SK-N-MC (cell line): ENCODE data around the gene CAPN12.
"Not testable (repeated sequence)": the region's sequence is repeated elsewhere in the genome, so short reads cannot be mapped to it uniquely, and the experiment has no call there.

Source experiments
- DNase-seq: peaks from one replicate; pipeline ENCODE4 v3.0.0-alpha.2; 2011; ENCODE audit warnings: low read depth, low spot score
- H3K27ac ChIP-seq: fragments of 200-600 bp; sonication (generic); 2 replicates; pipeline ENCODE4 v1.5.1; 2016; ENCODE audit warnings: mixed run types
- H3K36me3 ChIP-seq: fragments of 200-600 bp; sonication (generic); 2 replicates; pipeline ENCODE4 v1.6.1; 2017; ENCODE audit warnings: antibody characterized with exemption, low read length, mixed read lengths; ENCODE audit not compliant: insufficient read depth
- H3K4me3 ChIP-seq: fragments of 200-600 bp; sonication (generic); 2 replicates; pipeline ENCODE4 v1.5.1; 2016
- H3K9ac ChIP-seq: fragments of 200-600 bp; sonication (generic); 2 replicates; pipeline ENCODE4 v1.8.0; 2017; ENCODE audit warnings: mixed run types, mixed read lengths; ENCODE audit not compliant: insufficient read length
- H3K9me3 ChIP-seq: fragments of 200-600 bp; sonication (generic); 2 replicates; pipeline ENCODE4 v1.6.1; 2017; ENCODE audit warnings: low read depth, mild to moderate bottlenecking, antibody characterized with exemption, low read length, moderate library complexity, mixed read lengths
- EZH2 ChIP-seq: fragments of 200-600 bp; sonication (generic); IDR thresholded peaks from one replicate; pipeline ENCODE4 v1.6.1; 2017; ENCODE audit warnings: antibody characterized with exemption
- FOXP2 ChIP-seq: optimal IDR thresholded peaks from 2 replicates; pipeline ENCODE3; 2011; ENCODE audit warnings: mild to moderate bottlenecking, moderate library complexity; ENCODE audit not compliant: insufficient read depth; ENCODE audit errors: extremely low read length, control extremely low read depth
- POLR2AphosphoS5 ChIP-seq: IDR thresholded peaks from 2 replicates; pipeline ENCODE4 v1.6.1; 2012; ENCODE audit warnings: mild to moderate bottlenecking, low read depth, low read length, borderline replicate concordance

The CAPN12 gene

DNA sequence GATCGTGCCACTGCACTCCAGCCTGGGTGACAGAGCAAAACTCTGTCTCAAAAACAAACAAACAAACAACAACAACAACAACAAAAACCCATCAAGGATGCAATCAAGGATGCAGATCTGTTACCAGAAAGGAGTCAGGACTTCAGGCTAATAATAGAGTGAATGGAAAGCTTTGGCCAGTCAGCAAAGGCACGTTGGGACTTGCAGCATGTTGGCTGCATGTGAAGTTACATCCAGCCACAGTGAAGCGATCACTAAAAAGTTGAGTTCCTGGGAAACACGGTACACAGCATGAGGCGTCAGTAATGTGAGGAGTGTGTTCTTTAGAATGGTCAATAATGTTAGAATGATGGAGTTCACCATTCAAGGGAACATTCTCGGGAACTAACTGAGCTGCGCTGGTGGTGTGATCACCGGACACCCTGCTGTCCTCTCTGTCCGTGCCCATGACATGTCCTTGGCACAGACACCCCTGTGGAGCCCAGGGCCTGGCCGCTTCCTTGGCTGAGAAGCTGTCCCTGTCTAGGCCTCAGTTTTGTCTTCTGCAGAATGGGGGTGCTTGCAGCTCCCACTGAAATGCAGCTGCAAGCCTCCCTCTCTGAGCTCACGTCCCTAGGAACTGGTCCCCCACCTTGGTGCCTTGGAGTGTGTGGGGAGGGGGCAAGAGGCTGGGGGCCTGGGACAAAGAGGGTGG, 42.4 kb upstream of the CAPN12 start:
- no peak for DNase-seq

DNA sequence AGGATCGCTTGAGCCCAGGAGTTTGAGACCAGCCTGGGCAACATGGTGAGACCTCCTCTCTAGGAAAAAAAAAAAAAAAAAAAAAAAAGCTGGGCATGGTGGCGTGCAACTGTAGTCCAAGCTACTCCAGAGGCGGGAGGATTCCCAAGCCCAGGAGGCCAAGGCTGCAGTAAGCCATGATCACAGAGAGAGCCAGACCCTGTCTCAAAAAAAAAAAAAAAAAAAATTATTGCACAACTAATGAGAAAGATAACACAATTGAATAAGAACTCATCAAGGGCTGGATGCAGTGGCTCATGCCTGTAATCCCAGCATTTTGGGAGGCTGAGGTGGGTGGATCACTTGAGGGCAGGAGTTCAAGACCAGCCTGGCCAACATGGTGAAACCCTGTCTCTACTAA, 41.8 kb upstream of the CAPN12 start:
- H3K4me3 ChIP-seq, H3K9ac ChIP-seq, H3K27ac ChIP-seq, H3K9me3 ChIP-seq, DNase-seq, H3K36me3 ChIP-seq: not testable (repeated sequence)

More for the DNA sequence above, 42.4 kb upstream of the CAPN12 start:
- Histone ChIP-seq H3K4me3 (no peak overlapping the region), H3K9ac (no peak overlapping the region), H3K36me3 (no peaks in the 10 kb centered on the region), H3K27ac (no peak overlapping the region), H3K9me3 (no peaks in the 10 kb centered on the region)
- no peak for TF ChIP-seq POLR2AphosphoS5
- TF ChIP-seq FOXP2, result no peak
- TF ChIP-seq EZH2, result no peak

DNA sequence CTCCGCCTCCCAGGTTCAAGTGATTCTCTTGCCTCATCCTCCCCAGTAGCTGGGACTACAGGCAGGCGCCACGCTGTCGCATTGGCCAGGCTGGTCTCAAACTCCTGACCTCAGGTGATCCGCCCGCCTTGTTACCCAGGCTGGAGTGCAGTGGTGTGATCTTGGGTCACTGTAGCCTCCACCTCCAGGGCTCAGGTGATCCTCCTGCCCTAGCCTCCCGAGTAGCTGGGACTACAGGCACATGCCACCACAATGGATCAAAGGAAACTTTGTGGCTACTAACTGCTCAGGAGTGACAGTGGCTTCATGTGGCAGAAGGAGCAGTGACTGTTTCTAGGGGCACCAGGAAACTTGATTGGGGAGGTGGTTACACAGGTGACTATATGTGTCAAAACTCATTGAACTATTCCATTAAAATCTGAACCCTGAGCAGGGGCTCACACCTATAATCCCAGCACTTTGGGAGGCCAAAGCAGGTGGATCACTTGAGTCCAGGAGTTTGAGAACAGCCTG, 41.0 kb upstream of the CAPN12 start:
- H3K4me3 ChIP-seq, result no peak overlapping the region
- DNase-seq, result no peak
- TF ChIP-seq FOXP2 (no peak), EZH2 (no peak), POLR2AphosphoS5 (no peak)
- no peaks in the 10 kb centered on the region for H3K9me3 ChIP-seq
- no peaks in the 10 kb centered on the region for H3K36me3 ChIP-seq
- H3K9ac ChIP-seq, result no peak overlapping the region
- no peak overlapping the region for H3K27ac ChIP-seq

DNA sequence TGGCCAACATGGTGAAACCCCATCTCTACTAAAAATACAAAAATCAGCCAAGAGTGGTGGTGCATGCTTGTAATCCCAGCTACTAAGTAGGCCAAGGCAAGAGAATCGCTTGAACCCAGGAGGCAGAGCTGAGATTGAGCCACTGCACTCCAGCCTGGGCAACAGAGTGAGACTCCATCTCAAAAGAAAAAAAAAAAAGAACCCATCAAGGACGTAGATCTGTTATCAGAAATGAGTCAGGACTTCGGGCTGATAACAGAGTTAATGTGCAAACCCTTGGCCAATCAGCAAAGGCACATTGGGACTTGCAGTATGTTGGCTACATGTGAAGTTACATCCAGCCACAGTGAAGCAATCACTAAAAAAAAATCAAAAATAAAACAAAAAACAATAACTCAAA, 40.0 kb upstream of the CAPN12 start:
- no peak overlapping the region for H3K9ac ChIP-seq
- no peaks in the 10 kb centered on the region for H3K9me3 ChIP-seq
- H3K4me3 ChIP-seq, result no peak overlapping the region
- no peaks in the 10 kb centered on the region for H3K36me3 ChIP-seq
- no peak overlapping the region for H3K27ac ChIP-seq
- TF ChIP-seq POLR2AphosphoS5 (no peak), EZH2 (no peak), FOXP2 (no peak)
- no peak for DNase-seq

DNA sequence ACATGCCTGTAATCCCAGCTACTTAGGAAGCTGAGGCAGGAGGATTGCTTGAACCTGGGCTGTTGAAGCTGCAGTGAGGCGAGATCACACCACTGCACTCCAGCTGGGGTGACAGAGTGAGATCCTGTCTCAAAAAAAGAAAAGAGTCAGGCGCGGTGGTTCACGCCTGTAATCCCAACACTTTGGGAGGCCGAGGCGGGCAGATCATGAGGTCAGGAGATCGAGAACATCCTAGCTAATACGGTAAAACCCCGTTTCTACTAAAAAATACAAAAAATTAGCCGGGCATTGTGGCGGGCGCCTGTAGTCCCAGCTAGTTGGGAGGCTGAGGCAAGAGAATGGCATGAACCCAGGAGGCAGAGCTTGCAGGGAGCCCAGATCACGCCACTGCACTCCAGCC, 37.9 kb upstream of the CAPN12 start:
- not testable (repeated sequence) for H3K27ac ChIP-seq, H3K9me3 ChIP-seq, H3K36me3 ChIP-seq, H3K4me3 ChIP-seq, DNase-seq, H3K9ac ChIP-seq

DNA sequence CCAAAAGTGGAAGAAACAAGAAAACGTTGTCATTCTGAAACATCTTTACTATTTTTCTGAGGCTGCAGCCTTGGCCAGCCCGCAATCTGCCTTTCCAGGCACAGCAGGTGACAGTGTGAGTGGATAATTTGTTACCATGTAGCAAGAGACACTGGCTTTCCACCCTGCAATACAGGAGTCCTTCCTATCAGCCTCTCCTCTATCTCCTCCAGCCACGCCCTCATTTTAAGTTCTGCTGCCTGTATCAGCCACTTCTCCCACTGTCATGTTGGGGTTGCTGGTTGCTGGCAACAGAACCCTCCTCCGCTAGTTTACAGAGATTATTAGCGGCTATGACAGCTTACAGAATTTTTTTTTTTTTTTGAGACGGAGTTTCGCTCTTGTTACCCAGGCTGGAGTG, 36.8 kb upstream of the CAPN12 start:
- H3K4me3 ChIP-seq, result no peak overlapping the region

DNA sequence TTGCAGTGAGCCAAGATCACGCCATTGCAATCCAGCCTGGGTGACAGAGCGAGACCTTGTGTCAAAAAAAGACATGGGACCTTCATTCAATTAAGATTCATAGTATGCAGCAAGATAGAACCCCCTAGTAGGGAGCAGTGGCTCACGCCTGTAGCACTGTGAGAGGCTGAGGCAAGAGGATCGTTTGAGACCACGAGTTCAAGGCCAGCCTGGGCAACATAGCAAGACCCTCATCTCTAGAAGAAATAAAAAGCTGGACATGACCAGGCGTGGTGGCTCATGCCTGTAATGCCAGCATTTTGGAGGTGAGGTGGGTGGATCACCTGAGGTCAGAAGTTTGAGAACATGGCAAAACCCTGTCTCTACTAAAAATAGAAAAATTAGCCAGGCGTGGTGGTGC, 36.2 kb upstream of the CAPN12 start:
- H3K36me3 ChIP-seq, result no peaks in the 10 kb centered on the region
- H3K9ac ChIP-seq, result no peak overlapping the region
- no peak for TF ChIP-seq POLR2AphosphoS5
- no peak for TF ChIP-seq FOXP2
- TF ChIP-seq EZH2, result no peak
- H3K4me3 ChIP-seq, result no peak overlapping the region
- no peaks in the 10 kb centered on the region for H3K9me3 ChIP-seq
- DNase-seq, result no peak
- no peak overlapping the region for H3K27ac ChIP-seq

More for the DNA sequence above, 36.8 kb upstream of the CAPN12 start:
- Histone ChIP-seq H3K27ac (no peak overlapping the region), H3K9me3 (no peaks in the 10 kb centered on the region), H3K36me3 (no peaks in the 10 kb centered on the region), H3K9ac (no peak overlapping the region)
- no peak for DNase-seq
- TF ChIP-seq FOXP2 (no peak), EZH2 (no peak), POLR2AphosphoS5 (no peak)

DNA sequence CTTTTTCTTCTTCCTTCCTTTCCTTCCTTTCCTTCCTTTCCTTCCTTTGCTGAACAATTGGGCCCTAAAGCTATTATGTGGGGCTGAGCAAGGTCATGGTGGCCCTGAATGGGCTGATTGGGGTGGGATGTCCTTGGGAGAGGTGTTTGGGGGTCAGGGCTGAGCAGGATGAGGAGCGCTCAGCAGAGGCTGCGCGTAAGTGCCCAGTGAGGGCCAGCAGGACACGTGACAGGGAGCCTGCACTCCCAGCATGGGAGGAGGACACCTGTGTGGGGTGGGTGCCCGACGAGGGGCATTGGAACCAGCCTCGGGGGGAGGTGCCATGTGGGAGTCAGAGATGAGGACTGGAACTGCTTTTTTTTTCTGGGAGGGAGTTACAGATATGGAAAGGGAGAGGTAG, 34.5 kb upstream of the CAPN12 start:
- H3K36me3 ChIP-seq, result no peaks in the 10 kb centered on the region
- no peak overlapping the region for H3K4me3 ChIP-seq
- no peak overlapping the region for H3K27ac ChIP-seq
- TF ChIP-seq FOXP2 (no peak), EZH2 (no peak), POLR2AphosphoS5 (no peak)
- DNase-seq, result no peak
- no peaks in the 10 kb centered on the region for H3K9me3 ChIP-seq
- H3K9ac ChIP-seq, result no peak overlapping the region

DNA sequence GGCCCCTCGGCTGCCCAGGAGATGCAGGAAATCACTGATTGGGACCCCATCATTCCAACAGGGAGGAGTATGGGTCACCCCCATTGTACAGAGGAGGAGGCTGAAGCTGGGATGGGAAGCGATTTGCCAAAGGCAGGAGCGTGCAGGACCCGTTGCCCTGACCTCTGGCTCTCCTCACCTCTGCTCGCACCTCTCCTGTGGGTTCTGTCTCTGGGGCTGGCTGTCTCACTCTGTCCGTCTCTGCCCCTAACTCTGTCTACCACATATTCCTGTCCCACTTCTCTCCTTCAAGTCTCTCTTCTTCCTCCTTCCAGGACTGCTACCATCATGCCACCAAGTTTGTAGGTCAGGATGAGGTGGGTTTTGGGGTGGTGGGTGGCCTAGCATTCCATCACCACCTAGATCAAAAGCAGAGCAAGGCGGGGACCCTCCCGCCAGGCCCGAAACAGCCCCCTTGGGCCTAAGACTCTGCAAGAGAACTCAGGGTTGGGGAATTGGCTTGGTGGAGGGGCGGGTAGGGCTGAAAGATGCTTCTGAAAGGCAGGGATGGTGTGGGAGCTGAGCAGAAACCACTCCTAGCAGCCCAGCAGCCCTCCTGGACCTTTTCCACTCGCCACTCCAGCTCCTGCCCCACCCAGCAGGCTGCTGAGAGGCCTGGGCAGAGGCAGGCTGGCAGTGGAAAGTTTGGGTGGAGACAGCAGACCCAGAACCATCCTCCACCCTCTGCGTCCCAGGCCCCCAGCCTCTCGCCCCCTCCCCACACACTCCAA, 30.1 kb upstream of the CAPN12 start:
- DNase-seq, result no peak
- Histone ChIP-seq H3K9me3 (no peaks in the 10 kb centered on the region), H3K36me3 (no peaks in the 10 kb centered on the region), H3K27ac (no peak overlapping the region), H3K4me3 (no peak overlapping the region), H3K9ac (no peak overlapping the region)
- TF ChIP-seq FOXP2, result no peak
- no peak for TF ChIP-seq EZH2
- no peak for TF ChIP-seq POLR2AphosphoS5
